Loucy (cell line): Measurements from ENCODE around the gene TMEM59.

Experiments
- H2AFZ ChIP-seq: fragments of 200-600 bp; sonication (generic); 2 replicates; pipeline ENCODE4 v1.6.0; 2016; ENCODE audit warnings: antibody characterized with exemption, mild to moderate bottlenecking, low read length, moderate library complexity
- H3F3A ChIP-seq: fragments of 200-600 bp; 2 replicates; pipeline ENCODE4 v1.6.0; 2016; ENCODE audit warnings: antibody characterized with exemption, low read depth, mild to moderate bottlenecking
- H3K27me3 ChIP-seq: fragments of 200-600 bp; sonication (generic); 2 replicates; pipeline ENCODE4 v1.6.1; 2014; ENCODE audit warnings: low read length, mild to moderate bottlenecking; ENCODE audit not compliant: insufficient read depth, poor library complexity, severe bottlenecking
- H3K36me3 ChIP-seq: fragments of 200-600 bp; sonication (generic); 2 replicates; pipeline ENCODE4 v1.6.1; 2016; ENCODE audit warnings: low read length; ENCODE audit not compliant: insufficient read depth
- H3K4me1 ChIP-seq: fragments of 200-600 bp; sonication (generic); 2 replicates; pipeline ENCODE4 v1.5.1; 2014; ENCODE audit warnings: low read length, mild to moderate bottlenecking; ENCODE audit not compliant: insufficient read depth, poor library complexity, severe bottlenecking
- H3K4me2 ChIP-seq: fragments of 200-600 bp; sonication (generic); 2 replicates; pipeline ENCODE4 v1.6.0; 2014; ENCODE audit warnings: antibody characterized with exemption, low read length, low read depth, mild to moderate bottlenecking; ENCODE audit not compliant: poor library complexity, severe bottlenecking
- H3K4me3 ChIP-seq: fragments of 200-600 bp; sonication (generic); 2 replicates; pipeline ENCODE4 v1.5.1; 2014; ENCODE audit warnings: low read length, mild to moderate bottlenecking, mixed read lengths; ENCODE audit not compliant: poor library complexity, severe bottlenecking
- H3K79me2 ChIP-seq: fragments of 200-600 bp; sonication (generic); 2 replicates; pipeline ENCODE4 v1.6.1; 2014; ENCODE audit warnings: low read length; ENCODE audit not compliant: insufficient read depth
- H3K9ac ChIP-seq: fragments of 200-600 bp; sonication (generic); 2 replicates; pipeline ENCODE4 v1.6.0; 2014; ENCODE audit warnings: mild to moderate bottlenecking, low read depth, low read length, moderate library complexity; ENCODE audit not compliant: poor library complexity, severe bottlenecking
- H3K9me2 ChIP-seq: fragments of 200-600 bp; sonication (generic); replicated peaks from 2 replicates; pipeline ENCODE4 v1.6.1; 2016; ENCODE audit warnings: low read depth, low read length, mixed read lengths
- H3K9me3 ChIP-seq: fragments of 200-600 bp; sonication (generic); 2 replicates; pipeline ENCODE4 v1.6.1; 2014; ENCODE audit warnings: mild to moderate bottlenecking, antibody characterized with exemption, low read length, low read depth; ENCODE audit not compliant: insufficient read depth
- H4K20me1 ChIP-seq: fragments of 200-600 bp; sonication (generic); 2 replicates; pipeline ENCODE4 v1.6.0; 2014; ENCODE audit warnings: antibody characterized with exemption, low read length, mild to moderate bottlenecking; ENCODE audit not compliant: insufficient read depth, poor library complexity, severe bottlenecking
- EZH2phosphoT487 ChIP-seq: fragments of 200-600 bp; IDR thresholded peaks from 2 replicates; pipeline ENCODE4 v1.6.1; 2018; ENCODE audit warnings: antibody characterized with exemption, mild to moderate bottlenecking, moderate library complexity, borderline replicate concordance
- TF ChIP-seq, protein P1 (sequence below): fragments of 200-600 bp; sonication (generic); conservative IDR thresholded peaks from 2 replicates; pipeline ENCODE4 v1.5.1; 2014; ENCODE audit warnings: mild to moderate bottlenecking, antibody characterized with exemption, low read length

TMEM59 gene

DNA sequence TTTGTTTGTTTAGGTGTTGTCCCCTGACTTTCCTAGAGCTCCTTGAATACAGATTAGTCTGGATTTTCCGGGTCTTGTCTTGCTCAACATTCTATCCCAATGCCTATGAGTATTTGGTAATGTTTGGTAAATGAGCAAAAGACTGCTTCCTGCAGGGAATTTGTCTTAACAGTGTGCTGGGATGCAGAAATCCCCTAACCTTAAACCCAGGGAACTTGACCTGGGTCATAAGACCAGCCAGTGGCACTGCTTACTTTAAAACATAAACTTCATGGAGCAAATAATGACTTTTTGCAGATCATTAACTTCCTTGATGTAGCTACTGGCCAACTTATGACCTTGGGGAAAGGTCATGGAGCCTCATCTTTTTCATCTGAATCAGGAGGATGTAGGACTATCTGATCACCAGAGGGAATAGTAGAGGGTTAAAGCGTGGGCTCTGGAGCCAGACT lies 27.6 kb upstream of the TMEM59 start:
- TF ChIP-seq, protein P1, sequence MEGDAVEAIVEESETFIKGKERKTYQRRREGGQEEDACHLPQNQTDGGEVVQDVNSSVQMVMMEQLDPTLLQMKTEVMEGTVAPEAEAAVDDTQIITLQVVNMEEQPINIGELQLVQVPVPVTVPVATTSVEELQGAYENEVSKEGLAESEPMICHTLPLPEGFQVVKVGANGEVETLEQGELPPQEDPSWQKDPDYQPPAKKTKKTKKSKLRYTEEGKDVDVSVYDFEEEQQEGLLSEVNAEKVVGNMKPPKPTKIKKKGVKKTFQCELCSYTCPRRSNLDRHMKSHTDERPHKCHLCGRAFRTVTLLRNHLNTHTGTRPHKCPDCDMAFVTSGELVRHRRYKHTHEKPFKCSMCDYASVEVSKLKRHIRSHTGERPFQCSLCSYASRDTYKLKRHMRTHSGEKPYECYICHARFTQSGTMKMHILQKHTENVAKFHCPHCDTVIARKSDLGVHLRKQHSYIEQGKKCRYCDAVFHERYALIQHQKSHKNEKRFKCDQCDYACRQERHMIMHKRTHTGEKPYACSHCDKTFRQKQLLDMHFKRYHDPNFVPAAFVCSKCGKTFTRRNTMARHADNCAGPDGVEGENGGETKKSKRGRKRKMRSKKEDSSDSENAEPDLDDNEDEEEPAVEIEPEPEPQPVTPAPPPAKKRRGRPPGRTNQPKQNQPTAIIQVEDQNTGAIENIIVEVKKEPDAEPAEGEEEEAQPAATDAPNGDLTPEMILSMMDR, result no peak
- TF ChIP-seq EZH2phosphoT487, result no peak
- H3K4me1 ChIP-seq, result peaks cover 8% of the 10 kb centered on the region
- H3K9ac ChIP-seq, result no peak overlapping the region
- no peaks in the 10 kb centered on the region for H3K79me2 ChIP-seq
- no peaks in the 10 kb centered on the region for H3K9me3 ChIP-seq
- no peaks in the 10 kb centered on the region for H3F3A ChIP-seq
- H3K9me2 ChIP-seq, result no peaks in the 10 kb centered on the region
- no peaks in the 10 kb centered on the region for H3K36me3 ChIP-seq
- H2AFZ ChIP-seq, result no peak overlapping the region
- no peak overlapping the region for H3K4me2 ChIP-seq
- H3K4me3 ChIP-seq, result no peak overlapping the region
- H3K27me3 ChIP-seq, result no peaks in the 10 kb centered on the region
- H4K20me1 ChIP-seq, result no peaks in the 10 kb centered on the region

DNA sequence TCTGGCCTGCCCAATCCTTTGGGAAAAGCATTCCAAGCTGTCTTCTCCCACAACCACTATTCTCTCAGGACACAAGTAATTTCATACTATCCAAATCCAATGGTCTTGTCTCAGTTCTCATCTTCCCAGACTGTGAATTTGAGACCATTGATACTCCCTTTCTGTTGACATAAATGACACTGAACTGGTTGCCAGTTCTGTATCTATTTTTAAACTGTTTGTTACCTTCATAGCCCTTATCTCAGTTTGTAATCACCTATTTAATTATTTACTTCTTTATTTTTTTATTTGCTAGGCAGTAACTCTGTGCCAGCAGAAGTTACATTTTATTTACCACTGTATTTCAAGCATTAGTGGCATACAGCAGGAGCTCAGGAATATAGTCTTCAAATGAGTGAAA lies 24.4 kb upstream of the TMEM59 start:
- Histone ChIP-seq H3K4me1 (peaks cover 8% of the 10 kb centered on the region), H4K20me1 (no peaks in the 10 kb centered on the region), H3K9me3 (no peaks in the 10 kb centered on the region), H3K4me2 (no peak overlapping the region), H3F3A (no peaks in the 10 kb centered on the region), H3K36me3 (no peaks in the 10 kb centered on the region), H2AFZ (no peak overlapping the region), H3K79me2 (no peaks in the 10 kb centered on the region), H3K27me3 (no peaks in the 10 kb centered on the region), H3K9ac (no peak overlapping the region), H3K4me3 (no peak overlapping the region), H3K9me2 (no peaks in the 10 kb centered on the region)
- no peak for TF ChIP-seq EZH2phosphoT487
- TF ChIP-seq, protein P1, result no peak

DNA sequence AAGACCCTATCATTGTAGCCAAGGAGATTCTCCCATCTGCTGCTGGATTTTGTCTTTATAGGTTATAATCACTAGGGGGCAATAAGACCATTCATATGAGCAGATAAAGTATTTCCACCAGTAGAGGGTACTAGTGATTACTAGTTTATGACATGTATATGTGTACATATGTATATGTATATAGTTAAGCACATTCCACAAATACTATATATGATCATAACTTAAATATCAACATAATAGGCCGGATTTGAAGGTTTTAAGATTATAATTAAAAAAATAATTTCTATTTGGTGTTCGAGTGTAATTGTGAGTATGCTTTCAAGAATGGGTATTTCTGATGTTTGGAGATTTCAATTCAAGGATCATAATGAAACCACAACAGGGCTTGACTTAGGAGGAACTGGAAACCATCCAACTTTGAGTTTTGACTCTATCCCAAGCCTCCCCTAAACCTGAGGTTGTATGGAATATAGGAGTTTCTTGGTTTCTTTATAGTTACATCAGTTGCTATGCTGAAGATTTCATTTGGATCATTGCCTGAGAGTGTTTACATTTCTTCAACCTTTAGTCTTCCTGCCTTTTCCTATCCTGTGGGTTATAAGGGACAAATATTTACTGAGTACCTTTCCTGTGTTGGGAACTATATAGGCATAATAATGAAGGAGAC lies 17.3 kb upstream of the TMEM59 start:
- Histone ChIP-seq H3K9me2 (no peaks in the 10 kb centered on the region), H2AFZ (no peak overlapping the region), H3K4me2 (no peak overlapping the region), H3K27me3 (no peaks in the 10 kb centered on the region), H4K20me1 (no peaks in the 10 kb centered on the region), H3K79me2 (no peaks in the 10 kb centered on the region), H3K9ac (no peak overlapping the region), H3K9me3 (no peaks in the 10 kb centered on the region; the same call in 1 of the 2 replicates), H3F3A (no peaks in the 10 kb centered on the region), H3K36me3 (peaks cover 3% of the 10 kb centered on the region; the same call in 1 of the 2 replicates), H3K4me3 (no peak overlapping the region), H3K4me1 (no peaks in the 10 kb centered on the region)
- TF ChIP-seq, protein P1, result peak; percentile 100
- TF ChIP-seq EZH2phosphoT487, result no peak
